Activated CD4-positive, alpha-beta T cell treated with anti-CD3 and anti-CD28 coated beads, Interleukin-2, amount 10 ng/mL, durations not matched to agents 7 days and 5 days (primary cell): ENCODE measurements around the gene ADGRL3. TPM values are rescaled to one million over a fixed set of nuclear protein-coding genes. Genes with fewer than 3 reads are reported as not detected.

Source experiments
- CTCF ChIA-PET: fragments of 350-600 bp; sonication (Branson Sonifier 250); formaldehyde crosslinking; loops from one replicate; lab custom pipeline; 2021; ENCODE audit warnings: antibody characterized with exemption; lab: Charles Lee
- POLR2A ChIA-PET: fragments of 350-600 bp; sonication (Branson Sonifier 250); formaldehyde crosslinking; loops from one replicate; lab custom pipeline; 2021; ENCODE audit warnings: antibody characterized with exemption; lab: Charles Lee
- DNase-seq: peaks from one replicate; pipeline ENCODE4 v3.0.0-alpha.2; 2020
- H3K27ac Mint-ChIP-seq: one replicate; pipeline ENCODE4 v1.8.0; 2021; ENCODE audit warnings: mild to moderate bottlenecking, moderate library complexity, mixed read lengths
- H3K27me3 Mint-ChIP-seq: one replicate; pipeline ENCODE4 v1.8.0; 2021; ENCODE audit warnings: mixed read lengths
- H3K36me3 Mint-ChIP-seq: one replicate; pipeline ENCODE4 v1.8.0; 2021; ENCODE audit warnings: low read depth, mixed read lengths
- H3K4me1 Mint-ChIP-seq: one replicate; pipeline ENCODE4 v1.8.0; 2021; ENCODE audit warnings: mixed read lengths
- H3K4me3 Mint-ChIP-seq: one replicate; pipeline ENCODE4 v1.8.0; 2021; ENCODE audit warnings: mild to moderate bottlenecking, moderate library complexity, mixed read lengths
- H3K9me3 Mint-ChIP-seq: one replicate; pipeline ENCODE4 v1.8.0; 2021; ENCODE audit warnings: mixed read lengths
- total RNA-seq, 2 experiments: library from RNA; stranded (reverse); gene quantifications; one replicate each; pipeline ENCODE4 v1.2.3, GENCODE V29; 2021

The ADGRL3 gene
- total RNA-seq, 2 experiments from 2014 or later = not detected

GRCh38 chr4:61553557-61554125, 353.5 kb downstream of the ADGRL3 start:
- ChIA-PET CTCF (no interaction called here), POLR2A (no interaction called here)
- no peak overlapping the region for H3K4me3 Mint-ChIP-seq

GRCh38 chr4:61555789-61556188, 355.7 kb downstream of the ADGRL3 start:
- H3K4me1 Mint-ChIP-seq = no peaks in the 10 kb centered on the region
- no peaks in the 10 kb centered on the region for H3K27me3 Mint-ChIP-seq
- CTCF ChIA-PET = no interaction called here
- no peak overlapping the region for H3K27ac Mint-ChIP-seq
- no peaks in the 10 kb centered on the region for H3K36me3 Mint-ChIP-seq
- H3K9me3 Mint-ChIP-seq = no peaks in the 10 kb centered on the region
- no peak overlapping the region for H3K4me3 Mint-ChIP-seq
- POLR2A ChIA-PET = no interaction called here
- no peak for DNase-seq

More at GRCh38 chr4:61553557-61554125, 353.5 kb downstream of the ADGRL3 start:
- no peaks in the 10 kb centered on the region for H3K36me3 Mint-ChIP-seq
- no peaks in the 10 kb centered on the region for H3K9me3 Mint-ChIP-seq
- H3K4me1 Mint-ChIP-seq = no peaks in the 10 kb centered on the region
- H3K27ac Mint-ChIP-seq = no peak overlapping the region
- DNase-seq = no peak
- no peaks in the 10 kb centered on the region for H3K27me3 Mint-ChIP-seq

- POLR2A ChIA-PET = no interaction called here
- no peak overlapping the region for H3K27ac Mint-ChIP-seq
- CTCF ChIA-PET = no interaction called here
Measured at GRCh38 chr4:61556277-61556676, 356.2 kb downstream of the ADGRL3 start.

GRCh38 chr4:61559396-61559795, 359.3 kb downstream of the ADGRL3 start:
- peaks cover 3% of the 10 kb centered on the region for H3K9me3 Mint-ChIP-seq
- no peaks in the 10 kb centered on the region for H3K4me1 Mint-ChIP-seq
- H3K27ac Mint-ChIP-seq = no peak overlapping the region
- no peak for DNase-seq
- POLR2A ChIA-PET = no interaction called here
- CTCF ChIA-PET = no interaction called here
- no peaks in the 10 kb centered on the region for H3K27me3 Mint-ChIP-seq
- H3K4me3 Mint-ChIP-seq = no peak overlapping the region
- H3K36me3 Mint-ChIP-seq = no peaks in the 10 kb centered on the region

More at GRCh38 chr4:61556277-61556676, 356.2 kb downstream of the ADGRL3 start:
- Mint-ChIP-seq H3K9me3 (no peaks in the 10 kb centered on the region), H3K4me3 (no peak overlapping the region), H3K36me3 (no peaks in the 10 kb centered on the region), H3K4me1 (no peaks in the 10 kb centered on the region), H3K27me3 (no peaks in the 10 kb centered on the region)
- DNase-seq = no peak

GRCh38 chr4:61561028-61561427, 360.9 kb downstream of the ADGRL3 start:
- H3K9me3 Mint-ChIP-seq = peaks cover 6% of the 10 kb centered on the region
- DNase-seq = no peak
- no peaks in the 10 kb centered on the region for H3K4me1 Mint-ChIP-seq
- ChIA-PET POLR2A (no interaction called here), CTCF (no interaction called here)
- no peak overlapping the region for H3K27ac Mint-ChIP-seq
- H3K36me3 Mint-ChIP-seq = no peaks in the 10 kb centered on the region
- no peaks in the 10 kb centered on the region for H3K27me3 Mint-ChIP-seq
- H3K4me3 Mint-ChIP-seq = no peak overlapping the region

GRCh38 chr4:61571761-61572559, 371.8 kb downstream of the ADGRL3 start:
- ChIA-PET CTCF (no interaction called here), POLR2A (no interaction called here)
- H3K27me3 Mint-ChIP-seq = no peaks in the 10 kb centered on the region
- no peak overlapping the region for H3K4me3 Mint-ChIP-seq
- H3K4me1 Mint-ChIP-seq = no peaks in the 10 kb centered on the region
- H3K9me3 Mint-ChIP-seq = no peaks in the 10 kb centered on the region
- no peak overlapping the region for H3K27ac Mint-ChIP-seq
- no peaks in the 10 kb centered on the region for H3K36me3 Mint-ChIP-seq
- DNase-seq = no peak

- Mint-ChIP-seq H3K27me3 (no peaks in the 10 kb centered on the region), H3K4me1 (no peaks in the 10 kb centered on the region), H3K4me3 (no peak overlapping the region), H3K27ac (no peak overlapping the region), H3K36me3 (no peaks in the 10 kb centered on the region), H3K9me3 (no peaks in the 10 kb centered on the region)
- ChIA-PET CTCF (no interaction called here), POLR2A (no interaction called here)
- DNase-seq = no peak
Measured at GRCh38 chr4:61575796-61576195, 375.7 kb downstream of the ADGRL3 start.

- H3K27ac Mint-ChIP-seq = no peak overlapping the region
- CTCF ChIA-PET = no interaction called here
Measured at GRCh38 chr4:61579786-61580185, 379.7 kb downstream of the ADGRL3 start.

GRCh38 chr4:61580721-61581377, 380.7 kb downstream of the ADGRL3 start:
- no peak overlapping the region for H3K27ac Mint-ChIP-seq
- no peaks in the 10 kb centered on the region for H3K36me3 Mint-ChIP-seq

More at GRCh38 chr4:61579786-61580185, 379.7 kb downstream of the ADGRL3 start:
- H3K36me3 Mint-ChIP-seq = no peaks in the 10 kb centered on the region
- POLR2A ChIA-PET = no interaction called here
- no peaks in the 10 kb centered on the region for H3K27me3 Mint-ChIP-seq
- H3K4me1 Mint-ChIP-seq = no peaks in the 10 kb centered on the region
- H3K4me3 Mint-ChIP-seq = no peak overlapping the region
- DNase-seq = no peak
- H3K9me3 Mint-ChIP-seq = peaks cover 7% of the 10 kb centered on the region

GRCh38 chr4:61583696-61584095, 383.6 kb downstream of the ADGRL3 start:
- CTCF ChIA-PET = no interaction called here
- Mint-ChIP-seq H3K36me3 (no peaks in the 10 kb centered on the region), H3K27me3 (no peaks in the 10 kb centered on the region), H3K9me3 (peaks cover 7% of the 10 kb centered on the region), H3K27ac (no peak overlapping the region), H3K4me3 (no peak overlapping the region), H3K4me1 (no peaks in the 10 kb centered on the region)
- no peak for DNase-seq
- POLR2A ChIA-PET = no interaction called here

More at GRCh38 chr4:61580721-61581377, 380.7 kb downstream of the ADGRL3 start:
- DNase-seq = no peak
- H3K9me3 Mint-ChIP-seq = peaks cover 7% of the 10 kb centered on the region
- H3K4me1 Mint-ChIP-seq = no peaks in the 10 kb centered on the region
- H3K27me3 Mint-ChIP-seq = no peaks in the 10 kb centered on the region
- ChIA-PET CTCF (no interaction called here), POLR2A (no interaction called here)
- no peak overlapping the region for H3K4me3 Mint-ChIP-seq

GRCh38 chr4:61588621-61589402, 388.7 kb downstream of the ADGRL3 start:
- CTCF ChIA-PET = interaction anchor here (0.6 kb wide), 1 partner anchor 150 kb away, joined by 4 read pairs; no protein-coding TSS in a partner anchor
- DNase-seq = no peak
- no peak overlapping the region for H3K27ac Mint-ChIP-seq
- POLR2A ChIA-PET = no interaction called here
- H3K4me1 Mint-ChIP-seq = no peaks in the 10 kb centered on the region
- no peak overlapping the region for H3K4me3 Mint-ChIP-seq
- no peaks in the 10 kb centered on the region for H3K27me3 Mint-ChIP-seq
- H3K9me3 Mint-ChIP-seq = no peaks in the 10 kb centered on the region
- no peaks in the 10 kb centered on the region for H3K36me3 Mint-ChIP-seq

GRCh38 chr4:61590881-61591280, 390.8 kb downstream of the ADGRL3 start:
- no peak for DNase-seq
- Mint-ChIP-seq H3K36me3 (no peaks in the 10 kb centered on the region), H3K27me3 (no peaks in the 10 kb centered on the region), H3K9me3 (no peaks in the 10 kb centered on the region), H3K4me1 (no peaks in the 10 kb centered on the region), H3K27ac (no peak overlapping the region), H3K4me3 (no peak overlapping the region)
- CTCF ChIA-PET = no interaction called here
- POLR2A ChIA-PET = no interaction called here
